Measurements from ENCODE around the gene LIG1. TPM values are rescaled to one million over a fixed set of nuclear protein-coding genes. Genes with fewer than 3 reads are reported as not detected.
"Not testable (repeated sequence)": the region's sequence is repeated elsewhere in the genome, so short reads cannot be mapped to it uniquely, and the experiment has no call there.

LIG1 gene
- total RNA-seq, 4 donors from 2014 or later = 17.7 to 33.3 (median 26.7) TPM

GRCh38 chr19:48102870-48103751 lies 67.0 kb downstream of the LIG1 start:
- 58 to 72% methylated on average over 13 of the region's 13 CpGs for WGBS, 2 donors
- DNase-seq = no peak
- Histone ChIP-seq H3K4me3 (replicated peaks in 1 of 3) (no peak overlapping the region), H3K4me1 (peaks cover 0 to 13% of the 10 kb centered on the region in 2 donors), H3K9me3 (no peaks in the 10 kb centered on the region), H3K36me3 (no peaks in the 10 kb centered on the region), H3K27ac (no peak overlapping the region), H3K27me3 (no peaks in the 10 kb centered on the region)
- intact Hi-C loops (cut with DNase I) = no loop called here
- TF ChIP-seq POLR2A (IDR thresholded peaks at IDR 0.05) (no peak), CTCF (IDR thresholded peaks at IDR 0.05) (peak in 3 of 6 experiments; percentile 27 to 44 (median 39))

GRCh38 chr19:48095612-48096175 lies 74.5 kb downstream of the LIG1 start:
- TF ChIP-seq CTCF (IDR thresholded peaks at IDR 0.05) (no peak), POLR2A (IDR thresholded peaks at IDR 0.05) (no peak)
- H3K4me1 ChIP-seq = no peaks in the 10 kb centered on the region
- intact Hi-C loops (cut with DNase I) = no loop called here
- H3K36me3 ChIP-seq = peaks cover 0 to 9% of the 10 kb centered on the region in 2 donors
- H3K4me3 ChIP-seq (replicated peaks in 1 of 3) = no peak overlapping the region
- 84 to 87% methylated on average over 4 of the region's 4 CpGs for WGBS, 2 donors
- DNase-seq = no peak
- H3K27me3 ChIP-seq = no peaks in the 10 kb centered on the region
- H3K9me3 ChIP-seq = no peaks in the 10 kb centered on the region
- H3K27ac ChIP-seq = no peak overlapping the region

GRCh38 chr19:48094855-48095203 lies 75.3 kb downstream of the LIG1 start:
- H3K4me1 ChIP-seq = no peaks in the 10 kb centered on the region
- H3K36me3 ChIP-seq = peaks cover 0 to 9% of the 10 kb centered on the region in 2 donors
- no peak overlapping the region for H3K27ac ChIP-seq
- H3K27me3 ChIP-seq = no peaks in the 10 kb centered on the region
- TF ChIP-seq POLR2A (IDR thresholded peaks at IDR 0.05) (no peak), CTCF (IDR thresholded peaks at IDR 0.05) (no peak)
- no peaks in the 10 kb centered on the region for H3K9me3 ChIP-seq
- DNase-seq = no peak
- WGBS, 2 donors = 85 to 92% methylated on average over 2 of the region's 2 CpGs
- intact Hi-C loops (cut with DNase I) = no loop called here
- H3K4me3 ChIP-seq (replicated peaks in 1 of 3) = no peak overlapping the region

GRCh38 chr19:48094129-48094854 lies 75.9 kb downstream of the LIG1 start:
- WGBS, 2 donors = 24 to 33% methylated on average over 1 of the region's 1 CpG
- H3K9me3 ChIP-seq = no peaks in the 10 kb centered on the region
- no peak for DNase-seq
- TF ChIP-seq POLR2A (IDR thresholded peaks at IDR 0.05) (no peak), CTCF (IDR thresholded peaks at IDR 0.05) (no peak)
- peaks cover 0 to 9% of the 10 kb centered on the region in 2 donors for H3K36me3 ChIP-seq
- intact Hi-C loops (cut with DNase I) = no loop called here
- H3K4me1 ChIP-seq = no peaks in the 10 kb centered on the region
- H3K4me3 ChIP-seq (replicated peaks in 1 of 3) = no peak overlapping the region
- no peak overlapping the region for H3K27ac ChIP-seq
- H3K27me3 ChIP-seq = no peaks in the 10 kb centered on the region

- intact Hi-C loops (cut with DNase I); H3K27ac ChIP-seq; DNase-seq; H3K4me3 ChIP-seq (replicated peaks in 1 of 3); H3K36me3 ChIP-seq; H3K9me3 ChIP-seq; H3K4me1 ChIP-seq; H3K27me3 ChIP-seq: not testable (repeated sequence)
- WGBS, 2 donors = 79 to 84% methylated on average over 13 of the region's 13 CpGs
Measured at GRCh38 chr19:48091111-48091718, 78.9 kb downstream of the LIG1 start.
